NCI-H128 (cell line): ENCODE measurements around the gene IRX4.

Source experiments
- DNase-seq: peaks from one replicate; lab custom pipeline; 2025; ENCODE audit not compliant: unreplicated experiment; lab: John Stamatoyannopoulos, UW

The IRX4 gene

DNA sequence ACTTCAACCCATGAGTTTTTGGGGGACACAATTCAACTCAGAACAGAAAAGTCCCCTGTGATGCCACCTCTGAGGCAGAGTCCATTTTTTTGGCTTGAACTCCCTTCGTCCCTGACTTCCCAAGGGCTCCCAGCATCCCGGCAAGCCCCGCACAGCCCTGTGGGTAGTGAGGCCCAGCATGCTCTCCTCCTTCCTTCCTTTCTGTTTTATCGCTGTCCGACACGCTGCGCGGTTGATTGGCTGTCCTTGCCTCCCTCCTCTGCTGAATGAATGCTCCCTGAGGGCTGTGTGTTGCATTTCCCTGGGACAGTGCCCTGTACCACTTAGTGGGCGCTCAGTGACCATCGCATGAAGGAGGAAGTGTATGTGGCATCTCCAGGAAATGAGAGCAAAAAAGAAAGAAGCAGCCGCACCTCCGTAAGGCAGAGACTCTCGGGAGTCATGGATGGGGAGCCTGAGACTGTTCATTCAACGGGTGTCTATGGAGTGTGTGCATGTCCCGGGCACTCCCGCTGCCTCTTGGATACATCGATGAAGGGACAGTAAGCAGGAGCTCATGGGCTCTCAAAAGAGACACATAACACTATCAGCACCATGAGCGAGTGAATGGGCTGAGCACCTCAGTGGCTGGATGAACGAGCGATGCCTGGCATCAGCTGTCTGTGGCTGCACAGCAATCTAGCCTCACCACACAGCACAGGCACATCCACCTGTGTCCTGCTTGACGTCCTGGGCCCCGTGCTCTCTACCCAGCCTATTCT, 10.1 kb upstream of the IRX4 start:
- no peak for DNase-seq

GRCh38 chr5:1892211-1892610, 9.5 kb upstream of the IRX4 start:
- no peak for DNase-seq

GRCh38 chr5:1891391-1891790, 8.7 kb upstream of the IRX4 start:
- DNase-seq, result no peak

- no peak for DNase-seq
Measured at GRCh38 chr5:1890296-1890695, 7.6 kb upstream of the IRX4 start.

- DNase-seq, result no peak
Measured at GRCh38 chr5:1889321-1890065, 6.8 kb upstream of the IRX4 start.

GRCh38 chr5:1888541-1889251, 6.0 kb upstream of the IRX4 start:
- no peak for DNase-seq

DNA sequence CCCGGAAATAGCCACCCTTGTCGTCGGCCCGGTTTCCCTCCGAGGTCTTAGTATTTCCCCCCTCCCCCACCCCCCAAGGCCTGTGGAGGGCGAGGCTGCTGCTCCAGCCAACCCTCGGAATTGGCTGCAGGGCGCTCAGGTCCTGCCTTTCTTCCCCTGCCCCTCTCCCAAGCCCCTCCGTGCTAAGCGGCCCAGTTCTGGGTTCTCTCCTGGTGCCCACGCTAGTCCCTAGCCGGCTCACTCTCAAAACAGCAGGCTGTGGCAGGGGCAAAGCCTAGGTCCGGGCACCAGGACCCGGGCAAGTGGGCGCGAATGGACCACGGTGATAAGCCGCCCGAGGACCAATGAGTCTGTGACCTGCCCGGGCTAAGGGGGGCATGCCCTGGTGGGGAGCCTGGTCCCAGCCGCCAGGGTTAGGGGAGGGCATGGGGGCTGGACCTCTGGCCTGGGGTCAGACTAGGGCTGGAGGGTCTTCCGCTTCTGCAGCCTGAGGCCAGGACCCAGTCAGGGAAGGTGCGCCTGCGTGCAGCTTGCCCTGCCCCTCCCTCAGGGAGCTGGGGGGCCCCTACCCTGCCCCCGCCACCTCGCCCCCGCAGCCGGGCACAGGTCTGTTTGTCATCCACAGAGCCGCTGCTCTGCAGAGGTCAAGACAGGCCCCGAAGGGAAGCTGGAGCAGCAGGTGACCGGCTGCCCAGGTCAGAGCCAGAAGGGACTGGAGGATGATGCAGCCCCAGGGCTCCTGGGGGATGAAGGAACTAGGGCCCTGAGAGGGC, 5.0 kb upstream of the IRX4 start:
- DNase-seq, result no peak

- DNase-seq, result no peak
Measured at GRCh38 chr5:1886846-1887587, 4.3 kb upstream of the IRX4 start.

DNA sequence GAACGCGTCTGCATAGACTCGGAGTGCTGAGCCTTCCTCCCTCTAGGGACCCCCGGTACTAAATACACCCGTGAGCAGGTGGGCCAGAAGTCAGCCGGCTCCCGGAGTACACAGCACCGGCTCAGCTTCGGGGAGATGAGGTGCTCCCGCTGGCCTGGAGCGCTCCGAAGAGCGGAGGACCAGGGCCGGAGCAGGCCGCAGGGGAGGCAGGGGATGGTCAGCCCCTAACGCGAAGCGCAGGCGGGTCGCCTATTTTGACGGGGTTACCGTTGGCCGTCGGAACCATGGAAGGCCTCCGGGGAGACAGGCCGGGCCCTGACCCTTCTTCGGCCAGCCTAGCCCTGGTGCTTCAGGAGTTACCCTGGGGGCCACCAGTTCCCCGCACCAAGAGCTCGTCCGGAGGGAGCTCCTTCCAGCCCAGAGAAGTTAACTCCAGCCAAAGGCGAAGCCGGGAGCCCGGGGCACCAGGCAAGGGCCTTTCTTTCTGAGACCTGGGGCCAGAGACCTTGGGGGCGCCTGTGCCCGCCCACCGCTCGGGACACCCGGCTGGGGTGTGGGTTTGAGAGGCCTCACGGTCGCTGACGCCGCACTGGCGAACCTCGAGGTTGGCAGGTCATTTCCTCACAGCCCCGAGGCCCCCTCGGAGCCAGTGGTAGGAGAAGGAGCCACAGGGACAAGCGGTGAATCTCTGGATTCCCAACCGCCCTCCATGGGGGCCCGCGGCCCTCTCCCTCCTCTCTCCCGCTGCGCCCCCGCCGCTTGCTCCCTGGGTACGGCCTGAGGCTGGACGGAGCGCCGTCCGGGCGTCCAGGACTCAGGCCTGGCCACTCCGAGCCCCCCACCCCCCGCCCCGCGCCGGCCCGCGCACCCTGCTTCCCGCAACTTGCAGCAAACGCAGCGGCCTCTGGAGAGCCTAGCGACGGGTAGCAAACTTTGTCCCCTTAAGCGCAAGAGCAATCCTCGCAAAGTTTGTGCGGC, 3.4 kb upstream of the IRX4 start:
- DNase-seq, result no peak

GRCh38 chr5:1885404-1885755, 2.7 kb upstream of the IRX4 start:
- DNase-seq, result no peak

GRCh38 chr5:1884678-1885403, 2.1 kb upstream of the IRX4 start:
- DNase-seq, result no peak

DNA sequence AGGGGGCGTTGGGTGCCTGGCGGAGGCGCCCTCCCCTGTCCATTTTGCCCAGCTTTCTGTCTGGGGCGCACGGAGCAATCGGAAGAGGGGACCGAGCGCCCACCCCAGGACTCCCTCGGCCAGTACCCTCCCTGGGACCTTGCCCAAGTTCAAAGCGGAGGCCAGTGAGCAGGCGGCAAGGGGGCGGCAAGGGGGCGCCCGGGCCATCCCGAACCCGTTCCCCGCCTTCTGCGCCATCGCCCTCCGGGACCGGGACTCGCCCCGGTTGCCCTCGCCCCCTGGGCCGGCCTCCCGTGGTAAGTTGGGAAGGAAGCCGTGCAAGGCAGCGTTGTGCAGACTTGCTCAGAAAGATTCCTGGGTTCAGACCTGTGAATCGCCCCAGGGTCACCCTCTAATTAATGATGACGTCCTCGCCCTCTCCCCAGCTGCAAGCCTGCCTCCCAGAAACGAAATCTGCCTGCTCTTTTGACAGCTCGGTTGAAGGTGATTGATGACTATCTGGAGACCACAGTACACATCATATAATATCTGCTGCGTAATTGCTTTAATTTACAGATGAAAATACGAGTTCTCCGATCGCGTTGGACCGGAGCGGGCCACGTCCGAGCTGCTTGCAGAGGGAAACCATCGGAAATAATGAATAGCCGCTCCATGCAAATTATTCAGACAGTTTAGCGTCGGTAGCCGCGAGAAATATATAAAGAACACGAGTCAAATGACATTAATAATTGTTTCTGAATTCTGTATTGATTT, 1.4 kb upstream of the IRX4 start:
- DNase-seq, result no peak

DNA sequence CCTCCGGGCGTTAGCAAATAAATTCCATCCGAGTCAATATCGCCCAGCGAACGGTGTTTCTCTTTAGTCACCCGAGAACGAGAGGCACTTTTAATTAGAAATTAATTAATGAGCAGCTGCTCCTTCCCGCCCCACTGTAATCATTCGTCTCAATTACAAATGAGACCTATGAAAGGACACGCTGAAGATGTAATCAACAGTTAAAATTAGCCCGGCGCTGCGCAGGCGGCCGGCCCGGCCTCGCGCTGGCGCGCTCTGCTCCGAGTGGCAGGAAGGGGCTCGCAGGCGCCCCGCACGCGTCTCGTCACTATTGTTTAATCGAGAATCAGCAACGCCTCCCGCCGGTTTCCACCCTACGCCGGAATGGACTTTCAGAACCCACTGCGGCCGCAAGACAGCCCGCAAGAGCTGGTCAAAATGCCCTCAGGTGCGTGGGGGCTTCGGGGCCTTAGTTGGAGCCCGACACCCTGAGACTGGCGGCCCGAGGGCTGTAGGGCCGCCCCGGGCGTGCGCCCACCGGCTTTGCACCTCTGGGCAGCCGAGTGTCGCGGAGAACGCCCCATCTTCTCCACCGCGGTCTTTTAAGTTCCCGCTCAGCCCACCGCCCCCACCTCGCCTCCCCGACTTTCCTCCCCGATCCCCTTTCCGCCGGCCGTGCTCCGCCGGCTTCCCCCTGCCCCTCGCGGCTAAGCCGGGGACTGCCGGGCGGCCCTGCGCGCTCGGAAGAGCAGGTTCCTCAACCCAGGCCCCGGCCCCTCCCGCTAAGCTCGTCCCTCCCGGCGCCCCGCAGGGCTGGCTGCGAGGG, 597 bp upstream of the IRX4 start:
- DNase-seq, result no peak

GRCh38 chr5:1881731-1882336, 891 bp downstream of the IRX4 start:
- DNase-seq, result no peak

- peak; percentile 3 for DNase-seq
Measured at GRCh38 chr5:1881098-1881572, 1.6 kb downstream of the IRX4 start.

DNA sequence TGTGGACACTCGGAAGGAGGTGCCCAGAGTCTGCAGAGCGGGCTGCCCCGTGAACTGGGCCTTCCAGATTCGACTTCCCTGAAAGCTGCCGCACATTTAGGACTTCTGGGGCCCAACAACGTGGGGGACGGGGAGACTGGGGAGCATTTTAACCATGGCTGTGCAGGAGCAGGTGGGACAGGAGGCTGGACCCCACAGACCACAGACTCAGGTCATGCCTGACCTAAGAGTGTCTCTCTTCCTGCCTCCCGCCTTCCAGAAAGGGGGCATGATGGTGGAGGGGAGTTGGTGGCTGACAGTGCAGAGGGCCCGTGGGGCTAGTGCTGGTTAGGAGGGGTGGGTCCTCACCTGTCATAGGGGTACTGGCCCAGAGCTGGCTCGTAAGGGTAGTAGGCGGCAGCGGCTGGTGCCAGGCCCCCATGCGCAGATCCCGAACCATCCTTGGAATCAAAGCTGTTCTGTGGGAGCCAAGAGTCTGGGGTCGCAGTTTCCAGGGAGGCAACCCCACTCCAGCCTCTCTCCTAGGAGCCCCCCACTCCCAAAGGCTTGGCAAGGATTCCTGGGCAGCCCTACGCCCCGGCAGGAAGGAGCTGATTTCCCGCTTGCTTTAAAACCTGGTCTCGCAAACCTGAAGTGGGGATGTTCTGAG, 2.2 kb downstream of the IRX4 start:
- no peak for DNase-seq
